Measurements from ENCODE around the gene METTL5. TPM values are rescaled to one million over a fixed set of nuclear protein-coding genes. Genes with fewer than 3 reads are reported as not detected.

Gene METTL5
- total RNA-seq, 4 donors from 2014 or later = 34.2 to 283 (median 42.8) TPM

GRCh38 chr2:169798397-169798717 lies 26.3 kb downstream of the METTL5 start:
- WGBS, 2 donors = 7 to 15% methylated on average over 4 of the region's 4 CpGs
- DNase-seq (ENCODE audit: low spot score in 2 of 2) = no peak
- no peak for TF ChIP-seq POLR2A (IDR thresholded peaks at IDR 0.05)
- TF ChIP-seq, protein P1, sequence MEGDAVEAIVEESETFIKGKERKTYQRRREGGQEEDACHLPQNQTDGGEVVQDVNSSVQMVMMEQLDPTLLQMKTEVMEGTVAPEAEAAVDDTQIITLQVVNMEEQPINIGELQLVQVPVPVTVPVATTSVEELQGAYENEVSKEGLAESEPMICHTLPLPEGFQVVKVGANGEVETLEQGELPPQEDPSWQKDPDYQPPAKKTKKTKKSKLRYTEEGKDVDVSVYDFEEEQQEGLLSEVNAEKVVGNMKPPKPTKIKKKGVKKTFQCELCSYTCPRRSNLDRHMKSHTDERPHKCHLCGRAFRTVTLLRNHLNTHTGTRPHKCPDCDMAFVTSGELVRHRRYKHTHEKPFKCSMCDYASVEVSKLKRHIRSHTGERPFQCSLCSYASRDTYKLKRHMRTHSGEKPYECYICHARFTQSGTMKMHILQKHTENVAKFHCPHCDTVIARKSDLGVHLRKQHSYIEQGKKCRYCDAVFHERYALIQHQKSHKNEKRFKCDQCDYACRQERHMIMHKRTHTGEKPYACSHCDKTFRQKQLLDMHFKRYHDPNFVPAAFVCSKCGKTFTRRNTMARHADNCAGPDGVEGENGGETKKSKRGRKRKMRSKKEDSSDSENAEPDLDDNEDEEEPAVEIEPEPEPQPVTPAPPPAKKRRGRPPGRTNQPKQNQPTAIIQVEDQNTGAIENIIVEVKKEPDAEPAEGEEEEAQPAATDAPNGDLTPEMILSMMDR (IDR thresholded peaks at IDR 0.05) = no peak
- intact Hi-C loops (cut with DNase I; ENCODE audit: low total_unique reads) = no loop called here
- H3K4me3 ChIP-seq (ENCODE audit: low read depth, poor library complexity, severe bottlenecking) = peak overlapping the region; percentile 80

- no peak overlapping the region for H3K4me3 ChIP-seq (ENCODE audit: low read depth, poor library complexity, severe bottlenecking)
- no peak for DNase-seq (ENCODE audit: low spot score in 2 of 2)
- TF ChIP-seq, protein P1 (IDR thresholded peaks at IDR 0.05) = no peak
- no peak for TF ChIP-seq POLR2A (IDR thresholded peaks at IDR 0.05)
- WGBS, 2 donors = 86 to 92% methylated on average over 5 of the region's 5 CpGs
- intact Hi-C loops (cut with DNase I; ENCODE audit: low total_unique reads) = no loop called here
These were observed 27.1 kb downstream of the METTL5 start for GRCh38 chr2:169797601-169798000.

DNA sequence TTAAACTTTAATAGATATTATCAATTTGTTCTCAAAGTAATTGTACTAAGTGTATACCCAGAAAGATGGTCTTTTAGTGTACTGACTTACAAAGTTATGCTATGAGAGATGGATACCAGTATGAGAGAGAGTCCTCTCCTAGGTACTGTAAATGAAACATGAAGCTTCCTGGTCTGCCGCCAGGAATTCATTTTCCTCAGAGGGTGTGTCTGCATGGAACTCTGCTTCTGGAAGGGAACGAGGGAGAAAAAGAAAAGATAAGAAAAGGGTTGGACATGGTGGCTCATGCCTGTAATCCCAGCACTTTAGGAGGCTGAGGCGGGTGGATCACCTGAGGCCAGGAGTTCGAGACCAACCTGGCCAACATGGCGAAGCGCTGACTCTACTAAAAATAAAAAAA lies 28.3 kb downstream of the METTL5 start:
- no peak overlapping the region for H3K4me3 ChIP-seq (ENCODE audit: low read depth, poor library complexity, severe bottlenecking)
- WGBS, 2 donors = 66% methylated on average over 6 of the region's 6 CpGs
- DNase-seq (ENCODE audit: low spot score in 2 of 2) = no peak
- intact Hi-C loops (cut with DNase I; ENCODE audit: low total_unique reads) = no loop called here
- no peak for TF ChIP-seq POLR2A (IDR thresholded peaks at IDR 0.05)
- TF ChIP-seq, protein P1 (IDR thresholded peaks at IDR 0.05) = no peak

DNA sequence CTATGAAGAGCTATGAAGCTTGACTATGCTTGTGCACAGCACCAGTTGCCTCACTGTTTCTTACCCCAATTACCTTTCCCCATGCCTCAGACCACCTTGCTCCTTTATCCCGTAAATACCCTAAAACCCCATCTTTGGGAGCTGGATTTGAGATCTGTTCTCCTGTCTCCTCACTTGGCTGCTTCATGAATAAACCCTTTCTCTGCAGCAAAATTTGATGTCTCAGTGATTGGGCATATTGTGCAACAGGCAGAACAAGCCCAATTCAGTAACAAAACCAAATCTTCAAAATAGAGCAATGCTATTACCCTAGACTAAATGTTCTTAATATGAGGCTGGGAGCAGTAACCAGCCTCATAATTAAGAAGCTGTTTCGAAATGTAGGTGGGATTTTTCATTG lies 29.5 kb downstream of the METTL5 start:
- intact Hi-C loops (cut with DNase I; ENCODE audit: low total_unique reads) = no loop called here
- no peak overlapping the region for H3K4me3 ChIP-seq (ENCODE audit: low read depth, poor library complexity, severe bottlenecking)
- TF ChIP-seq, protein P1 (IDR thresholded peaks at IDR 0.05) = no peak
- TF ChIP-seq POLR2A (IDR thresholded peaks at IDR 0.05) = no peak
- WGBS, 2 donors = 64 to 97% methylated on average over 2 of the region's 2 CpGs
- DNase-seq (ENCODE audit: low spot score in 2 of 2) = no peak

DNA sequence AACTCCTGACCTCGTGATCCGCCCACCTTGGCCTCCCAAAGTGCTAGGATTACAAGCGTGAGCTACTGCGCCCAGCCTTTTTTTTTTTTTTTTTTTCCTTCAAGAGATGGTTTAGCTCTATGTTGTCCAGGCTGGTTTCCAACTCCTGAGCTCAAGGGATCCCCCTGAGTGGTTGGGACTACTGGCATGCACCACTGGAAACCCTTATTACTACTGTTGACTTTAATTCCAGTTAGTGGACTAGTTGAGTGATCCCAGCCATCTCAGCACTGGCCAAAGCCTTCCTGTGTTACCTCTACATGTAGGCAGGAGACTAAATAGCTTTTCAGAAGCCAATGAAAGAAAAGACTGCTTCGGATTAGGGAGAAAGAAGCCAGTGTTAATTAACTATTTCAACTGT lies 34.1 kb downstream of the METTL5 start:
- 83 to 85% methylated on average over 5 of the region's 5 CpGs for WGBS, 2 donors
- TF ChIP-seq, protein P1 (IDR thresholded peaks at IDR 0.05) = no peak
- TF ChIP-seq POLR2A (IDR thresholded peaks at IDR 0.05) = no peak
- no peak for DNase-seq (ENCODE audit: low spot score in 2 of 2)
- intact Hi-C loops (cut with DNase I; ENCODE audit: low total_unique reads) = no loop called here
- H3K4me3 ChIP-seq (ENCODE audit: low read depth, poor library complexity, severe bottlenecking) = no peak overlapping the region

DNA sequence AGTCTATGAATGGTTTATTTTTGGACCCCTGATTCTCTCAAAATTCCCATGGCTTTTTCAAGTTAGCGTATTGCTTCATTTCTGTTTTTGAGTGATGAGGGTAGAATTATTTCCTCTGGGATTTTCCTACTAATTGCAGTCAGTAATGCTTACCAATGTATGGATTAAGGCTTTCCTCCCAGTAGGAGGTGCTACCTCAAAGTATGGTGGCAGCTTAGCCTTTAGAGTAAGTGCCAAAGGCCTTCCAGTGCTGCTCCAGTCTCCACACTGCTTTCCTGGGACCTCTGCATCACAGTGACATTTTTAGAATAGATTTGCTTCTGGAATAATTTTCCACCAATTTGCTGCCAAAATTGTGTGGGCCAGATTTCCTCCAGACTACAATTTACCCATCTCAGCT lies 42.2 kb downstream of the METTL5 start:
- WGBS, 2 donors = 82 to 88% methylated on average over 1 of the region's 1 CpG
- TF ChIP-seq, protein P1 (IDR thresholded peaks at IDR 0.05) = no peak
- no peak for TF ChIP-seq POLR2A (IDR thresholded peaks at IDR 0.05)
- intact Hi-C loops (cut with DNase I; ENCODE audit: low total_unique reads) = no loop called here
- H3K4me3 ChIP-seq (ENCODE audit: low read depth, poor library complexity, severe bottlenecking) = no peak overlapping the region
- no peak for DNase-seq (ENCODE audit: low spot score in 2 of 2)
